ENCODE measurements around the gene GK. TPM values are rescaled to one million over a fixed set of nuclear protein-coding genes. Genes with fewer than 3 reads are reported as not detected.

GK gene
- polyA plus RNA-seq, 1 donor (not counting 4 experiments of a cell fraction or from before 2014, with no cell fraction given) = 2.0 TPM

DNA sequence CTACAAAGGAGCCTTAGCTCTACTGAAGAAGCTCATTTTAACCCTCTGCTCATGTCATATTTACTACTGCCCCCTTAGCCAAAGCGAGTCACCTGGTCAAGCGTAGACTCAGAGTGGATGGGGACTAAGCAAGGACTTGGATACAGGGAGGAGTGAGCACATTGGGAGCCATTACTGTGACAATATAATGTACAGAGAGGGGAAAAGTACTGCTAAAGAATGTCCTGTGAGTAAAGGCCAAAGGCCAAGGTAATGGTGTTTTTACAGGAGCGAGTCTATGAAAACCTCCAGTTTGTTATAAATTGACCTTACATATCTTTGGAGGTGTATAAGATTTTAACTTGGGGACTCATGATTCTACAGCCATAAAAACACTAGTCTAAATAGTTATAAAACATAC is 10.6 kb upstream of the GK start:
- no peaks in the 10 kb centered on the region for H3K9me1 ChIP-seq (ENCODE audit: control insufficient read depth, extremely low read depth, insufficient read depth, low read length)
- H4K20me1 ChIP-seq (ENCODE audit: control insufficient read depth, extremely low read depth, insufficient read depth, low read length) = no peaks in the 10 kb centered on the region
- H3K27me3 ChIP-seq (ENCODE audit: control insufficient read depth, extremely low read depth, insufficient read depth, low read length) = no peaks in the 10 kb centered on the region
- H3K9ac ChIP-seq (ENCODE audit: control insufficient read depth, extremely low read depth, insufficient read depth, low read length) = no peak overlapping the region
- FAIRE-seq (no peak), DNase-seq (ENCODE audit: low read depth, low spot score) (no peak)
- H3K79me2 ChIP-seq (ENCODE audit: control insufficient read depth, insufficient read depth, low read length) = no peaks in the 10 kb centered on the region
- TF ChIP-seq EZH2 (IDR thresholded peaks at IDR 0.05; ENCODE audit: low read length) = no peak
- TF ChIP-seq, protein P1, sequence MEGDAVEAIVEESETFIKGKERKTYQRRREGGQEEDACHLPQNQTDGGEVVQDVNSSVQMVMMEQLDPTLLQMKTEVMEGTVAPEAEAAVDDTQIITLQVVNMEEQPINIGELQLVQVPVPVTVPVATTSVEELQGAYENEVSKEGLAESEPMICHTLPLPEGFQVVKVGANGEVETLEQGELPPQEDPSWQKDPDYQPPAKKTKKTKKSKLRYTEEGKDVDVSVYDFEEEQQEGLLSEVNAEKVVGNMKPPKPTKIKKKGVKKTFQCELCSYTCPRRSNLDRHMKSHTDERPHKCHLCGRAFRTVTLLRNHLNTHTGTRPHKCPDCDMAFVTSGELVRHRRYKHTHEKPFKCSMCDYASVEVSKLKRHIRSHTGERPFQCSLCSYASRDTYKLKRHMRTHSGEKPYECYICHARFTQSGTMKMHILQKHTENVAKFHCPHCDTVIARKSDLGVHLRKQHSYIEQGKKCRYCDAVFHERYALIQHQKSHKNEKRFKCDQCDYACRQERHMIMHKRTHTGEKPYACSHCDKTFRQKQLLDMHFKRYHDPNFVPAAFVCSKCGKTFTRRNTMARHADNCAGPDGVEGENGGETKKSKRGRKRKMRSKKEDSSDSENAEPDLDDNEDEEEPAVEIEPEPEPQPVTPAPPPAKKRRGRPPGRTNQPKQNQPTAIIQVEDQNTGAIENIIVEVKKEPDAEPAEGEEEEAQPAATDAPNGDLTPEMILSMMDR (optimal IDR thresholded peaks at IDR 0.05 in 1 of 3, IDR thresholded peaks at IDR 0.05 in 1 of 3, conservative IDR thresholded peaks at IDR 0.05 in 1 of 3; ENCODE audit: extremely low read depth in 1 of 3, insufficient read depth in 2 of 3, low read length in 3 of 3) = no peak
- no peaks in the 10 kb centered on the region for H3K9me3 ChIP-seq (ENCODE audit: control insufficient read depth, low read depth, low read length)
- no peak overlapping the region for H2AFZ ChIP-seq (ENCODE audit: control insufficient read depth, low read length)
- H3K36me3 ChIP-seq (ENCODE audit: control insufficient read depth in 2 of 2, extremely low read depth in 1 of 2, insufficient read depth in 2 of 2, low read length in 2 of 2) = no peaks in the 10 kb centered on the region
- H3K27ac ChIP-seq (ENCODE audit: control insufficient read depth, insufficient read depth, low read length) = no peak overlapping the region
- H3K4me3 ChIP-seq (ENCODE audit: control insufficient read depth in 2 of 3, extremely low read depth in 1 of 3, insufficient read depth in 2 of 3, low read depth in 1 of 3, low read length in 3 of 3) = no peak overlapping the region
- no peak overlapping the region for H3K4me2 ChIP-seq (ENCODE audit: control insufficient read depth, extremely low read depth, insufficient read depth, low read depth, low read length)
- dilution Hi-C loops (cut with MboI; ENCODE audit: extremely low pct_ligation_motif_present, low sequenced_read_pairs) = no loop called here
- no peaks in the 10 kb centered on the region for H3K4me1 ChIP-seq (ENCODE audit: control insufficient read depth, extremely low read depth, insufficient read depth, low read length)

DNA sequence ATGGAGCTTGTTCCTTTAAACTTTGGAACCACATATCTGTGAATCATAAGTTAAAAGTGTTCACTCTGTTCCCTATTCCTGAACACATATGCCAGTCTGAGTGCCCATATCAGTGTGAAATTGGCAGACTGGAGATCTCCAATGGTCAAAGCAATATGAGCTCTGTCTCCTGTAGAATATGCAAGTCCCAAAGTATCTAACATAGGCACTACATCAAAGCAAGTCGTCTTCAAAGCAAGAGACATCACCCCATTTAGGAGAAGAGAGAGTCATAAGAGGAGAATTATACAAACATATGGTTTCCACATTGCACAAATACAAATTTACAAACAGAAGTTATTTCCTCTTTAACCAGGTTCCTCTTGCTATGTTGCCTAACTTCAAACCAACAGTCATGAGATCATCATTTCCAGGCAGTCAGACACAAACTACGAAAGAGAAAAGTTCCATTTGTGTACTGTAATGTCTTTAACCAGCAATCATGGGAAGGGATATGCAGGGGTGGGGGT is 9.9 kb upstream of the GK start:
- TF ChIP-seq, protein P1 (optimal IDR thresholded peaks at IDR 0.05 in 1 of 3, IDR thresholded peaks at IDR 0.05 in 1 of 3, conservative IDR thresholded peaks at IDR 0.05 in 1 of 3; ENCODE audit: extremely low read depth in 1 of 3, insufficient read depth in 2 of 3, low read length in 3 of 3) = no peak
- no peak for TF ChIP-seq EZH2 (IDR thresholded peaks at IDR 0.05; ENCODE audit: low read length)
- no peaks in the 10 kb centered on the region for H3K9me1 ChIP-seq (ENCODE audit: control insufficient read depth, extremely low read depth, insufficient read depth, low read length)
- no peaks in the 10 kb centered on the region for H3K9me3 ChIP-seq (ENCODE audit: control insufficient read depth, low read depth, low read length)
- FAIRE-seq = no peak
- no peak overlapping the region for H2AFZ ChIP-seq (ENCODE audit: control insufficient read depth, low read length)
- DNase-seq (ENCODE audit: low read depth, low spot score) = no peak
- H3K4me1 ChIP-seq (ENCODE audit: control insufficient read depth, extremely low read depth, insufficient read depth, low read length) = no peaks in the 10 kb centered on the region
- H3K36me3 ChIP-seq (ENCODE audit: control insufficient read depth in 2 of 2, extremely low read depth in 1 of 2, insufficient read depth in 2 of 2, low read length in 2 of 2) = no peaks in the 10 kb centered on the region
- H3K79me2 ChIP-seq (ENCODE audit: control insufficient read depth, insufficient read depth, low read length) = no peaks in the 10 kb centered on the region
- H4K20me1 ChIP-seq (ENCODE audit: control insufficient read depth, extremely low read depth, insufficient read depth, low read length) = no peaks in the 10 kb centered on the region
- no peak overlapping the region for H3K4me3 ChIP-seq (ENCODE audit: control insufficient read depth in 2 of 3, extremely low read depth in 1 of 3, insufficient read depth in 2 of 3, low read depth in 1 of 3, low read length in 3 of 3)
- H3K9ac ChIP-seq (ENCODE audit: control insufficient read depth, extremely low read depth, insufficient read depth, low read length) = no peak overlapping the region
- H3K27ac ChIP-seq (ENCODE audit: control insufficient read depth, insufficient read depth, low read length) = no peak overlapping the region
- dilution Hi-C loops (cut with MboI; ENCODE audit: extremely low pct_ligation_motif_present, low sequenced_read_pairs) = no loop called here
- H3K27me3 ChIP-seq (ENCODE audit: control insufficient read depth, extremely low read depth, insufficient read depth, low read length) = no peaks in the 10 kb centered on the region
- no peak overlapping the region for H3K4me2 ChIP-seq (ENCODE audit: control insufficient read depth, extremely low read depth, insufficient read depth, low read depth, low read length)

Data from keratinocyte (primary cell).